HG02840 (cell line): ENCODE results near the gene TAF4.
"Not testable (repeated sequence)": the region's sequence is repeated elsewhere in the genome, so short reads cannot be mapped to it uniquely, and the experiment has no call there.

ENCODE experiments used
- ATAC-seq: cut with Tn5 transposase; IDR thresholded peaks from one replicate; pipeline ENCODE4 v1.9.1; 2021; ENCODE audit warnings: mild to moderate bottlenecking, moderate library complexity, moderate number of reproducible peaks; ENCODE audit not compliant: unreplicated experiment, low FRiP score

Gene TAF4

DNA sequence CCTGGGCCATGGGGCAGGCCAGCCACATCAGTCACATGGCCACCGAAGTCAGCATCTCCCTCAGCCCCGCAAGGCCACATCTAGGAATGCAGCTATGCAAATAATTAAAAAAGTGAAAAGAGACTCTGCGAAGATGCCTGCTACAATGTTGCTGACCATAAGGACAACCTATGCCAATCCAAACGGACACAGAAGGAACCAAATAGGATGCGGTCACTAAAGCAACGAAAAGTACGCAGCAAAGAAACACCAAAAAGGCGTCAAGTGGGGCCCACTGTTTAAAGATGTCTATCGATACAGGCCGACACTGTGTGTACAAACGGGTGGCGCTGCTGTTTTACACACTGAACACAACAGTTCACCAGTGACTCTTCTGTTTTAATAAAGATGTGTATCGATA lies 56.4 kb downstream of the TAF4 start:
- no peak for ATAC-seq

DNA sequence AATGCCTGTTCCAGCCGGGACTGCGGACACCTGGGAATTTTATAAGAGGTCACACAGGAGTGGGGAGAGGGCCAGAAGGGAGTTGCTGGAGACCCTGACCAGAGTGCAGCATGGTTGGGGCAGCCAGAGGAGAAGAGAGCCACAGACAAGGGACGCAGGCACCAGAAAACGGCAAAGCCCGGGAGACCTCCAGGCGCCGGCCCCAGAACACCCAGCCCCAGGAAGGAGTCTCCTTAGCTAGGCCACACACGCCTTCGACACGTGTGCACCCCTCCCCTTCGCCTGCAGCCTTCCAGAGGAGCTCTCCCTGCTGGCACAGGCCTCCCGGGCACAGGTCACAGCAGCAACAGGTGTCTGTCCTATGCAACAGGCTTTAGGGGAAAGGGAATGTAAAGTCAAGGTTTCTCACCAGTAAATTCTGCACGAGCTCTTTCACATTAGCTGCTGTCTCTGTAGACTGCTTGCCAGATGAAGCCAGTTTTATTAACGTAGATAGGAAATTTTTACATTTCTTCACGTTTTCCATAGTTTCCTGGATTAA lies 57.0 kb downstream of the TAF4 start:
- ATAC-seq, result no peak

DNA sequence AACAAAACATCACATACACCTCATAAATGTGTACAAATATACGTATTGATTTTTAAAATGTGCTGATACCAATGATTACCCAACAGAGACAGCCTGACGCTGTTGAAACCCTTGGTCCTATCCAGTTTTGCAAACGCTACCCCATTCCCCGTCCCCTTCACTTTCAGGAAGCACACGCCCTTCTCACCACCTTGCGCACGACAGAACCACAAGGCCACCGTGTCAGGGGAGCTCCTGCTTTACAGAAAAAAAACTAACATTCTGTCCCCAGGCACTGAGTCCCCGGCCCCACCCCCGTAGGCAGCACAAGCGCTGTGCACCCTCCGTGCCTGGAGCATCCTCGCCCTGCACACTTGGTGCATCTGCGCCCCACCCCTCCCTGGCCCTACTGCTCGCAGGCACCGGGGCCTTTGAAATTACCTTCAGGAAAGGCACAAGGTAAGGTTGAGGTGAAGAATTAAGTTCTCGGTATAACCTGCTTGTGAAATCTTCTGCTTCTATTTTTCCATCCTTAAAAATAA lies 58.5 kb downstream of the TAF4 start:
- no peak for ATAC-seq

DNA sequence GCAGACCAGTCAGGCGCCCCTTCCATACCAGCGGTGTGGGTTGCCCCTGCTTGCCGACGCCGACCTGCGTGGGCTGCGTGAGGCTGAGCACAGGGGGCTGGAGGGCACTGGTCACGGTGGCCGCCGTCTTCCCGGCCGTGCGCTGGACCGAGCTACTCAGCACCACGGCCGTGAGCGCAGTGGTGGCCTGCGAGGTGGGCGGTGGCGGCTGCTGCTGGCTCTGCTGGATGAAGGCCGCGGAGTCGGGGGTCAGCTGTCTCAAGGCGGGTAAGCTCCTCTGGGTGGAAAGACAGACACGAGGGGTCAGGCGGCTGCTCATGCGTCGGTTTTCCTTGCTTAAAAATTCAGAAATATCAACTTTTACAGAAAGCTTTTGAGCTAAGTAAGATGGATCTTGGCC lies 59.2 kb downstream of the TAF4 start:
- ATAC-seq, result no peak

DNA sequence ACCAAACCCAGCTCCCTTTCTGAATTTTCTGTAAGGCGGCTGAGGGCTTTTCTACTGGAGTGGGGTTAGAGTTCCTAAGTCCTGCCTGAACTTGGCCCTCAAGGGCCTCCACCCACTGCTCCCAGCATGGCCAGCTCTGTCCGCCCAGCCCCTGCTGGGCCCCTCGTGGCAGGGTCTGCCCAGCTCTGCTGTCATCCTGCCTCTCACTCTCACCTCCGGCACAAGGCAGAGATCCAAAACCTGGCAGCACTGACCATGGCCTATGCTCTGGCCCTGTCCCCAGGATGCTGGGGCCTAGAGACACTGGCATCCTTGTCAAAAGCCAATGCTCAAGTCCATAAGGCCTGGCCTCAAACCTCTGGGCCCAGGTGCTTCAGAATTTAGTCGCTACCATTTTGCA lies 61.1 kb downstream of the TAF4 start:
- no peak for ATAC-seq

DNA sequence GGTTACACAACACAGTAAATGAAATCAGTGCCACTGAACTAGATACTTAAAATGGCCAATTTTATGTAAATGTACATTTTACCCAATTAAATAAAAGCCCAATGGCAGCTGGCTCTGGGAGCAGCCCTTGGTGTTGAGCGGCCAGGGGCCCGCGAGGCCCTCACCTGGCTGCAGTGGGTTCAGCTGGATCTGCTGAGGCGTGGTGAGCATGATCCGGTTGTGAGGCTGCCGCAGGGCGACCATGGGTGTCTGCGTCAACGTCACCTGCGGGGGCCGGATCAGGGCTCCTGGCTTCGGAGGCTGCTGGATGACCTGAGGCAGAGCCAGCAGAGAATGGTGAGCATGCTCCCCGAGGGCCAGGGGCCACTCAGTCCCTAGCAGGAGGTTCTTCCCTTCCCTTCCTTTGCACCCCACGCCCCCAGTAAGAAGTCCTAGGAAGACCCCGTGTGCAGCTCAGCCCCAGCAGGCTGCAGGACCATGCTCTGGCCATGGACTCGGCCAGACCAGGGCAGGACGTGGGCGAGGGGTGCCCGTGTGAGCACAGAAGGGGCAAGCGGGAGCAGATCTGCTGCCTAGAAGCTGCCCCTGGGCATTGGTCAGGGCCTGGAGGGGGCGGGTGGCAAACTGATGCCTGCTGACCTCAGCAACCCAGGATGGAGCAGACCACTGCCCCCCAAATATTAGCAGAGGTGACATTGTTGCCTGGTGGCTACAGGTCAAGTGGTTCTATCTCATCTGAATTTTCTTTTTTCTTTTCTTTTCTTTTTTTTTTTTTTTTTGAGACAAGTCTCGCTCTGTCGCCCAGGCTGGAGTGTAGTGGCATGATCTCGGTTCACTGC lies 61.9 kb downstream of the TAF4 start:
- ATAC-seq, result no peak

DNA sequence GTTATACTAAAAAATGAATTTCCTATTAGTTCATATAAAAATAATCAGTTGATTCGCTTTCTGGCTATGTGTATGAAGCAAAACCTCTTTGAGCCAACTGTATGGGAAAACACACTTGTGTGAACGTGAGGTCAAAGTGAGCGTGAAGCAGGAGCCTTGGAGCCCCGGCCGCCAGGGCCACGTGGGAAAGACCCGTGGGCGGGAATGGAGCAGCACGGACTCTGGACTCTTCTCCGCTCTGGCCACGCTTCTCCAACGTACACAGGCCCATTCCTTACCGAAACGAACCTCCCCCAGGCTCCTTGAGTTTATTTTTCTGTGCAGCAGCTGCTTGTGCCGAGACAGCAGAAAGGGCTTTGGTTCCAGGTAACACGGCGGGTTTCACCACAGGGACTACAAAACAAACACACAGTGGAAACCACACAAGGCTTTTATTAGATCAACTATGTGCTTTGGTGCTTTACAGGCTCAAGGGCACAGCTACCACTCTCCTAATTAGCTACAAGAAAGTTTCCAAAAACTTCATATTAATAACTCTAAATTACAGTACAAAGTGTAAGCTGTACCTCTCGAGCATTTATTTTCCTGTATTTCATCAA lies 62.7 kb downstream of the TAF4 start:
- no peak for ATAC-seq

DNA sequence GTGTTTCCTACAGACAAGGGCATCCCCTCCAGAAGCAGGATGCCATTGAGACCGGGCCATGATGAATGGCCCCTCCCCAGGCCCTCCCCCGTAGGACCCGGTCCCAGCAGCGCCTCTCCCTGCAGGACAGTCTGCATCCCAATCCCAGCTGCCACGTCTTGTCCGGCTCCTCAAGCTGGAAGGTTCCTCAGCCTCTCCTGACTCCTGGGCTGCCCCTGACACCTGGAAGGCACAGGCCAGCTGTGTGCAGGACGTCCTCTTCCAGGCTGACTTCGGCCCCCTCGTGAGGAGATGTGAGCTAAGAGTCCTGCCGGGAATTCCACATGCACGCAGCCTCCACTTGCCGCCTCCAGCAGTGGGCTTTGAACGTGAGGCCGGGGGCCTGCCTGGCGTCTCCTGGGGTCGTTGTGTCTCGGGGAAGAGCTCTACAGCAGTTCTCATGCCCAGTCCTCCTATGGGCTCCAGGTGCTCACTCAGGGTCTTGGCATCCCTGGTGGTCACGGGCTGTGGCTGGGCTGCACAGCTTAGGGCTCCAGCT lies 64.4 kb downstream of the TAF4 start:
- ATAC-seq, result no peak

DNA sequence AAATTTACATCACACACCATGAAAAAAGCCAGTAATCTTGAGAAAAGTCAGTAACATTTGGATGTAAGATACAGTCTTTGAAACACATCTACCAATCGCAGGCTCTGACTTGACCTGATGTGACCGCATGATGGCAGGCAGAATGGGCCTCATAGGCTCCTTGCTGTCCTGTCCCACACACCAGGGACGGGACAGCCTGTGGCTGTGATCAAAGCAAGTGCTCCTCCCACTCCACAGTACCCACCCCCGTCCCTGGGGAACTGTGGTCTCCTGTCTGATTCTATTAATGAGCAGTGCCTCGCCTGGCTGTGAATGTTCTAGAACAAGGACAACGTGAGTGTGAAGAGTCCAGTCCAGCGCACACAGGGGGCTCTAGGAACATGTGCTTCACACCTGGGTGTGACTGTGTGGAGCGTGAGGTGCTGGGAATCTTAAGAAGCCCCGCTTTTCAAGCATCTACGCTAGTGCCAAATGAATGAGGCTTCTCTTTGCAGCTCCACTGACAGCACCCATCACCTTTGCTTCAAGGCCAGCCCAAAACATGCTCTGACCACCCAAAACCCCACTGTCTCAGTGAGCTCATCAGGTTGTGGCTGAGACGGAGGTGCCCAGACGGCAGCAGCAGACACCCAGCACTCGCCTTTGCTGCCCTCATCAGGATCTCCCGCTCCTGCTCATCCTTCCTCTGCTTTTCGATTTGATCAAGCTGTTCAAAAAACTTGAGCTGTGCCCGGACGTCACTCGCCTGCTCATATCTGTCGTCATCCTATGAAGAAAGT lies 67.1 kb downstream of the TAF4 start:
- ATAC-seq, result no peak

DNA sequence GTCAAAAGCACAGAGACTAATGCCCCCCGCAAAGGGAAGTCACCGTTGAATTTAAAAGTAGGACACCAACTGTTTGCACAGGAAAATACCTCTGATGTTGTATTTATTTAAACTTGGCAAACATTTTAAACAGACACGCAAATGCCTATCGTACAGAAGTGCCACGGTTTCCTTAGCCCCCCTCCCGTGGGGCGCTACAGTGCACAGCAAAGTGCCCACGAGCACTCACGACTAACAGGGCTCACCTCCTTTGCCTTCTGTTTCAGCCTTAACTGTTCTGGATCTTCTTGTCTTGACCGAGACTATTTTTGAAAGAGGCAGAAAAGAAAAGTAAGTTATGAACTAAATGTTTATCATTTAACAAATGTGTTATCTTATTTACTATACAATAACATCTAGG lies 67.8 kb downstream of the TAF4 start:
- no peak for ATAC-seq

DNA sequence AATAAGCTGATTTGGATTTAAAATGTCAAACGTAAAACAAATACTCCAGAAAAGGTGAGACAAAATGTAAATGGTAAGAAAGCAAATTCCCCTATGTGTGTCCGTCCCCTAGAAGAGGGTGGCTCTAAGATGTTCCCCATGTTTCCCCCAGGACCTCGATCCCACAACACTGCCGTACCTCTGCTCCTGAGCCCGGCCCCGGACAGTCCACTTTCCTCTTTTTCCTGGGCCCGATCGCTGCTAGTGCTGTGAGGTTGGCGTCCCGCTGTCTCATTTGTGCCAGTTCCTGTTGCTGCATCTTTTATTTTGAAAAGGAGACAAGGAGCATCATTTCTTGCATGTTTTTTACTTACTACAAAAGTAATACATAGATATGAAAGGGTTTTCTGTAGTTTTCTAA lies 68.3 kb downstream of the TAF4 start:
- no peak for ATAC-seq

DNA sequence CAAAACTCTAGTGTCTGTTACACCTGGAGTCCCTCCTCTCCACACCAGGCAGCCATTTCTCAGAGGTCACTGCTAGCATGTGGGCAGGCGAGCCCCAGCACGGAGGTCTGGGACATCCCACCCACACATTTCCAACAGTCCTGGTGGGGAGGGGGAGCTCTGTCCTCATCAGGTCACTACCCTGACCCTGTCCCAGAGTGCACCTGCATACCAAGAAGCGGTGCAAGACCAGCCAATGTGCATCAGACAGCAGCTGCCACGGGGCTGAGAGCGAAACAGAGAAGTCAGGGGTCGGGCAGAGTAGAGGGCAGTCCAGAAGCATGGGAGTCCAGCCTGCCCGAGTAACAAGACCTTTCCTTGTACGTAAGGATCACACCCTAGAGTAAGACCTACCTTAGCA lies 71.1 kb downstream of the TAF4 start:
- no peak for ATAC-seq

DNA sequence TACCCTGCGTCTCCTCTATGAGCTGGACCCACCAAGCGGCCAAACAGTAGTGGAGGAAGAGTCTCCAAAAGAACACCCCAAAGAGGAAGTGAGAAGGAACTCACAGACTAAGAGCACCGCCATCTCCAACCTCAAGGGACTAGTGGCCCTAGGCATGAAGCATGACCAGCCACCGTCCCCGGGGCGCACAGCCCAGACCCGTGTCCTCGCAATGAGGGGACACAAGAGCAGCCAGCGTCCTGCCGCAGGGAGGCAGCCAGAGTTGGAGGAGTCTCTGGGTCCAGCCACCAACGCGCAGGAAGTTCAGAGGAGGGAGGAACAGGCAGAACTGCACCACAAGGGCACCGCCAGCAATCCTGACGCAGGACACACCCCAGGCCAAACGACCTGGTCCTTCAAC lies 72.6 kb downstream of the TAF4 start:
- ATAC-seq, result no peak

DNA sequence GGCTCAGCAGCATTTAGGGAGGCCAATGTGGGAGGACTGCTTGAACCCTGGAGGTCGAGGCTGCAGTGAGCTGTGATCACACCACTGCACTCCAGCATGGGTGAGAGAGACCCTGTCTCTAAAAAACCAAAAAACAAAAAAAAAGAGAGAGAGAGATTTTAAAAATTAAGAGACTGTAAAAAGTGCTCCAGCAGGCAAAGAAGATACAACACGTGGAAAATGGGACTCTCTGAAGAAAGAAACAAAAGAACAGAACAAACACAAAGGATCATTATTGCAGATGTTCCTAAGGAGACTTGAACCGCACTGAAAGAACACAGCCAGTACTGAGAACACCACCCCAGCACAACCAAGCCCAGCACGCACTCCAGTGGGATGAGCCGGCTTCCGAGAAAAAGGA lies 74.2 kb downstream of the TAF4 start:
- ATAC-seq, result no peak

DNA sequence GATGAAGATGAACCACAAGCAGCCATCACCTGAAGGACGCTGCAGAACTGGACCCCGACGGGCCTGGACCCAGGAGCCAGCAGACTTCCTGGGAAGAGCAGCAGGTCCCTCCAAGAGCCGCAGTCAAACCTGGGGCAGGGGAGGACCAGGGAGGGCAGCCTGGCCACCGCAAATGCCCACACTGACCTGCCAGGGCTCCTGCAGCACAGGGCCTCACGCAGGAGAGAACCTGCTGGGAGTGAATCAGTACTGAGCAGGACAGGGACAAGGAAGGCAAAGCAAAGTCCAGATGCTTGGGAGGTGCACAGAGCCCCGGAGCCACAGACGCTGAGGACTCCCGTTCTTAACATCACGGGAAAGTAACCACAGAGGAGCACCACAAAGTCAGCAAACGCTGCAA lies 75.2 kb downstream of the TAF4 start:
- no peak for ATAC-seq

DNA sequence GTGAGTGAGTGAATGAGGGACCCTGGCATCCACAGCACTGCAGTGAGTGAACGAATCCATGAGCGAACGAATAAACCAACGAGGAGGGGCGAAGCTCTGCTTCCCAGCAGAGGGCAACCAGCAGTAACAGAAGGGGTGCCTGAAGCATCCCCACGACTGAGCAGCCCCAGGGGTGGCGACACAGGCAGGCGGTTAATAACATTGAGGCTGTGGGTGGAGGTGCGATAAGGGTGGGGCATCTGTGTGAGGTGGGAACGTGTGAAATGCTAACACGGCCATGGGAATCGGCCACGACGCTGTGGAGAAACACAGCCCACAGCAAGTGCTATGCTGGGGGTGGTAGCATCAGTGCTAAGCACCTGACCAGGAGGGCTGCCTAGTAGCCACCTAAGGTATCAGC lies 75.9 kb downstream of the TAF4 start:
- no peak for ATAC-seq

DNA sequence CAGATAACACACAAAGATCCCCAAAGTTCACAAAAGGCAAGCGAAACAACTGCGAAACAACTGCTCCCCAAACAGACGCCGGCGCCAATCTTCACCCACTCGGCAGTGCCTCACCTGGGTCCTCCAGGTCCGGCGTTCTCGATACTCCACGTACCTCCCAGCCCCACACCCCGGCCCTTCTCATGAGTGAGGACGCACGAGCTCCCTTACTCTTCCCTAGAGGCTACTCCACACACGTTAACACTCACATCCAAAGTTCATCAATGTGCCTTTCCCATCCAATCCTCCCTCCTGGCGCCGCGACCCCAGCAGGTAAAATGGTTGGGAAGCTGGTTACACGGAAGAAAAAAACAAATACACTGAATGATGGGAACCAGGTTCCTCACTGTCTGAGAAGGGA lies 77.0 kb downstream of the TAF4 start:
- no peak for ATAC-seq

DNA sequence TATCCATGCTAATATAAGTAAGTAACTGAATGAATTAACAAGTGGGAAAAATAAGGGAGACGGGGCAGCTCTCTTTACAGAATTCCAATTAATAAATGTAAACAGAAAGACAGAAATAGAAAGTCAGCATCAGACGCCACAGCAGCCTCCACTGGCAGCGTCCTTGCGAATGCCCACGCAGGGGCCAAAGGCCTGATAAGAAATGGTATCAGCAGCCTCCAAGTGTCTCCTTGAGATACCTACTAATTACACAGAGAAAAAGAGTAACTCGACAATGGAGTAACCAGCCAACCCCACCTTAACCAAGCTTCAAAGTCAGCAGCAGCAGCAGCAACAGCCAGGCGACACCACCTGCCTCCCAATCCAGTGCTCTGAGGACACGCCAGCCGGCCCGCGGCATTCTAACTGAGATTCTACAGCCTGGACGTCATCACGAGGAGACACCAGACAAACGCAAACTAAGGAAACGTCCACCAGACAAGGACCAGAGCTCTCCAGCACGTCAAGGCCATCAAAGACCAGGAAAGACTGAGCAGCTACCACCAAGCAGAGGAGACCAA lies 78.8 kb downstream of the TAF4 start:
- ATAC-seq, result no peak

DNA sequence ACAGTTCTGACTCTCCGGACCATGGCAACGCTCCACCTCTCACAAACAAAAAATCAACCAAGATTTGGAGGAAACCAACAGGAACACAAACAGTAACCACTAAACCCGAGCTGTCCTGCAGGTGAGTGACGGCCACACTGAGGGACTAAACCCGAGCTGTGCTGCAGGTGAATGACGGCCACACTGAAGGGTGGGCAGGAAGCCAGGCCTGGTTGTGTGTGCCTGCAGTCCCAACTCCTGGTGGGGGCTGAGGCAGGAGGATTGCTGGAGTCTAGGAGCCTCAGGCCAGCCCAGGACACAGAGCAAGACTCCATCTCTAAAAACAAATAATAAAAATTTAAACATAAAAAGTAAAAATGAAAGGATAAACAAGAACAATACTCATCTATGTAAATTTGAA lies 80.6 kb downstream of the TAF4 start:
- no peak for ATAC-seq

DNA sequence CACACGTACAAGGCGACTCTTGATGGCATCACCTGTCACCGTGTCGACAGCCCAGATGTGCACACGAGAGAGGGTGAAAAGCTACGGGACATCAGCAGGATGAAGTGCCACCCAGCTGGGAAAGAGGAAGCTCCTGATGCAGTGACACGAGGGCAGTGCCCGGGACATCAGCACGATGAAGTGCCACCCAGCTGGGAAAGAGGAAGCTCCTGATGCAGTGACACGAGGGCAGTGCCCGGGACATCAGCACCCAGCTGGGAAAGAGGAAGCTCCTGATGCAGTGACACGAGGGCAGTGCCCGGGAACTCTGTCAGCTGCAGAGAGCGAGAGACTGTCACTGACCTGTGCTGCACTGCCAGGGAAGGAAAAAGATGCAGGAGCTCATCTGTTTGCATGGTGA lies 81.2 kb downstream of the TAF4 start:
- not testable (repeated sequence) for ATAC-seq

DNA sequence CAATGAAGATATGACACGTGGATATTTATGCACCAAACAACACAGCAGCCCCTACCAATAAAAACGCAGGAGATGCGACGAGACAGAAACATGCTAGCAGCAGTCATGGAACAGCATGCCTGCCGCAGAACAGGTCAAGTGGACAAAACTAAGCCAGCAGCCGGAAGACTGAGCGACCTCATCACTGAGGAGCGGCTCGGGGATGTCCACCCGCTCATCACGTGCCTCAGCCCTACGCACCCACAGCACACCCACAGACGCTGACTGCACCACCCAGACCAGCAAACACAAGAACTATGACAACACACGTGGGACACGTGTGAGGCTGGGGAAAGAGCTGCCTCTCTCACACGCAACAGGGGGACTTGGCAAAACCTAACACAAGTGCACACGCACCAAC lies 81.7 kb downstream of the TAF4 start:
- no peak for ATAC-seq
